Gastroesophageal sphincter (tissue), 3 donors: ENCODE data around the gene TOM1L2.

Experiments
- EP300 ChIP-seq: sonication (generic); formaldehyde crosslinking; IDR thresholded peaks from one replicate; pipeline ENCODE4 v1.6.1; 2017; ENCODE audit warnings: antibody characterized with exemption, mild to moderate bottlenecking
- TF ChIP-seq, protein P1 (sequence below), 4 experiments: fragments of 200-600 bp in 2 of 4; fragments of 450-650 bp in 2 of 4; sonication (generic) in 1 of 4; IDR thresholded peaks; one replicate each; pipeline ENCODE4 v1.5.1; 2017 to 2019; ENCODE audit warnings: antibody characterized with exemption in 4 of 4, mild to moderate bottlenecking in 2 of 4, moderate library complexity in 2 of 4

DNA sequence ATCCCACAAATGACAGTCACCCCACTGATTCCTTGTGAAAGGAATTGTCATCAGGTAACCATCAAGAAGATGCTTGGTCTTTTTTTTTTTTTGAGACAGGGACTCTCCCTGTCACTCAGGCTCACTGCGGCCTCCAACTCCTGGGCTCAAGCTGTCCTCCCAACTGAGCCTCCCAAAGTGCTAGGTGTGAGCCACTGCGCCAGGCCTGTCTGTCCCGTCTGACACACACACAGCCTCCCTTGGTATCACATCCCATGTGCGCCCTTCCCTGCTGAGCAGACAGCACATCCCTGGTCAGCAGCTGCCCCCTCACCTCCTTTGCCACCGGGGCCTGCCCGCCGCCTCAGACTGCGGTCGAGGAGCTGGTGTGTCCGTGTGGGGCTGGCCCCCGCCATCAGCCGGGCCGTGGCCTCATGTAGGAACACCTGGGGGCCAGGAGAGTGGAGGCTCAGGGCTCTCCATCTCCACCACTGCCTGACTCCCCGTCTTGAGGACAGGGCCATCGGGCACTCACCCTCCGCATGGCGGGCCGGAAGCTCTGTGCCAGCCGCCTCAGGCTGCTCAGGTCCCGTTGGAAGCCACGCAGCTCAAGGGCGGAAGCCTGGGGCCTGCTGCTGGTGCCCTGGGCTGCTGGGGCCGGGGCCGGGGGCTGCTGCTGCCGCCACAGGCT is 159.0 kb downstream of the TOM1L2 start:
- TF ChIP-seq, protein P1, sequence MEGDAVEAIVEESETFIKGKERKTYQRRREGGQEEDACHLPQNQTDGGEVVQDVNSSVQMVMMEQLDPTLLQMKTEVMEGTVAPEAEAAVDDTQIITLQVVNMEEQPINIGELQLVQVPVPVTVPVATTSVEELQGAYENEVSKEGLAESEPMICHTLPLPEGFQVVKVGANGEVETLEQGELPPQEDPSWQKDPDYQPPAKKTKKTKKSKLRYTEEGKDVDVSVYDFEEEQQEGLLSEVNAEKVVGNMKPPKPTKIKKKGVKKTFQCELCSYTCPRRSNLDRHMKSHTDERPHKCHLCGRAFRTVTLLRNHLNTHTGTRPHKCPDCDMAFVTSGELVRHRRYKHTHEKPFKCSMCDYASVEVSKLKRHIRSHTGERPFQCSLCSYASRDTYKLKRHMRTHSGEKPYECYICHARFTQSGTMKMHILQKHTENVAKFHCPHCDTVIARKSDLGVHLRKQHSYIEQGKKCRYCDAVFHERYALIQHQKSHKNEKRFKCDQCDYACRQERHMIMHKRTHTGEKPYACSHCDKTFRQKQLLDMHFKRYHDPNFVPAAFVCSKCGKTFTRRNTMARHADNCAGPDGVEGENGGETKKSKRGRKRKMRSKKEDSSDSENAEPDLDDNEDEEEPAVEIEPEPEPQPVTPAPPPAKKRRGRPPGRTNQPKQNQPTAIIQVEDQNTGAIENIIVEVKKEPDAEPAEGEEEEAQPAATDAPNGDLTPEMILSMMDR (IDR thresholded peaks at IDR 0.05): no peak
- no peak for TF ChIP-seq EP300
